Caco-2 (cell line): ENCODE results near the gene PRTN3. TPM values are rescaled to one million over a fixed set of nuclear protein-coding genes. Genes with fewer than 3 reads are reported as not detected.
A peak's percentile ranks its signal among the peaks of the same experiment; 100 is the strongest.

Experiments used
- BruUV-seq: library from RNA; stranded (reverse); fragments of 400-500 nt; replicated peaks from 2 replicates; lab custom pipeline; 2021; lab: Mats Ljungman, UMichigan
- CTCF ChIA-PET: fragments of 300-600 bp; sonication (Branson Sonifier 250); formaldehyde crosslinking; loops from one replicate; lab custom pipeline; 2022; ENCODE audit warnings: antibody characterized with exemption; lab: Charles Lee
- POLR2A ChIA-PET: fragments of 300-600 bp; sonication (Branson Sonifier 250); formaldehyde crosslinking; loops from one replicate; lab custom pipeline; 2022; ENCODE audit warnings: antibody characterized with exemption; lab: Charles Lee
- DNase-seq, 2 experiments: peaks; one replicate each; pipeline versions ENCODE4 v3.0.0 to v3.0.0-alpha.2; 2020 to 2022
- H3K27me3 ChIP-seq: replicated peaks from 2 replicates; pipeline ENCODE4 v1.6.0; 2011; ENCODE audit warnings: low read length; ENCODE audit not compliant: control insufficient read depth, insufficient read depth
- H3K36me3 ChIP-seq: 2 replicates; pipeline ENCODE4 v1.5.1; 2011; ENCODE audit warnings: low read length; ENCODE audit not compliant: control insufficient read depth, insufficient read depth
- H3K4me1 ChIP-seq: fragments of 250-450 bp; sonication (Bioruptor Pico); 2 replicates; pipeline ENCODE4 v1.5.1; 2020; ENCODE audit warnings: mild to moderate bottlenecking
- H3K4me3 ChIP-seq: 2 replicates; pipeline ENCODE4 v1.5.1; 2011; ENCODE audit warnings: low read depth, mild to moderate bottlenecking, control low read depth, low read length
- H3K9me3 ChIP-seq: fragments of 250-450 bp; sonication (Bioruptor Pico); 2 replicates; pipeline ENCODE4 v1.5.1; 2020; ENCODE audit warnings: mild to moderate bottlenecking, moderate library complexity
- H3K27ac Mint-ChIP-seq: one replicate; pipeline ENCODE4 v1.8.0; 2022; ENCODE audit warnings: mixed read lengths; ENCODE audit not compliant: unreplicated experiment
- H3K27me3 Mint-ChIP-seq: one replicate; pipeline ENCODE4 v1.8.0; 2022; ENCODE audit warnings: mixed read lengths; ENCODE audit not compliant: insufficient read depth, unreplicated experiment
- H3K36me3 Mint-ChIP-seq: one replicate; pipeline ENCODE4 v1.8.0; 2022; ENCODE audit warnings: mild to moderate bottlenecking, mixed read lengths; ENCODE audit not compliant: insufficient read depth, unreplicated experiment
- H3K4me1 Mint-ChIP-seq: one replicate; pipeline ENCODE4 v1.8.0; 2022; ENCODE audit warnings: low read depth, mixed read lengths; ENCODE audit not compliant: unreplicated experiment
- H3K4me3 Mint-ChIP-seq: one replicate; pipeline ENCODE4 v1.8.0; 2022; ENCODE audit warnings: mild to moderate bottlenecking, moderate library complexity, mixed read lengths; ENCODE audit not compliant: unreplicated experiment
- H3K9me3 Mint-ChIP-seq: one replicate; pipeline ENCODE4 v1.8.0; 2022; ENCODE audit warnings: mixed read lengths; ENCODE audit not compliant: unreplicated experiment
- CTCF ChIP-seq, 2 experiments: fragments of 200-600 bp in 1 of 2; IDR thresholded peaks; 1 replicate in 1 of 2; 2 replicates in 1 of 2; pipeline versions ENCODE4 v1.5.1 to v1.8.0; 2011 to 2022; ENCODE audit warnings: antibody characterized with exemption in 1 of 2, control low read depth in 1 of 2, inconsistent platforms in 1 of 2, low read depth in 1 of 2, low read length in 1 of 2, mild to moderate bottlenecking in 1 of 2, moderate library complexity in 1 of 2; ENCODE audit not compliant: insufficient read depth in 1 of 2, severe bottlenecking in 1 of 2, unreplicated experiment in 1 of 2
- intact Hi-C: fragments of 100-400 bp; cut with micrococcal nuclease; formaldehyde crosslinking; loops from one replicate; pipeline ENCODE4 v1.10.0; 2022; ENCODE audit not compliant: unreplicated experiment
- total RNA-seq: library from RNA; stranded (reverse); gene quantifications from 2 replicates; pipeline ENCODE4 v1.2.3, GENCODE V29; 2022

Gene PRTN3
- total RNA-seq, 1 experiment from 2014 or later: 0.29 TPM

- no TSS peak for BruUV-seq
- H3K27me3 Mint-ChIP-seq: no peaks in the 10 kb centered on the region
- H3K4me1 Mint-ChIP-seq: no peaks in the 10 kb centered on the region
- H3K27ac Mint-ChIP-seq: no peak overlapping the region
- no peaks in the 10 kb centered on the region for H3K27me3 ChIP-seq
- CTCF ChIA-PET: no interaction called here
- POLR2A ChIA-PET: no interaction called here
- H3K9me3 ChIP-seq: no peaks in the 10 kb centered on the region
- no peak for TF ChIP-seq CTCF (IDR thresholded peaks at IDR 0.05; ENCODE audit: insufficient read depth in 1 of 2, low read depth in 1 of 2, low read length in 1 of 2, severe bottlenecking in 1 of 2, unreplicated experiment in 1 of 2)
- H3K4me1 ChIP-seq: peaks cover 11% of the 10 kb centered on the region; the same call in 1 of the 2 replicates
- no peak overlapping the region for H3K4me3 Mint-ChIP-seq
- intact Hi-C loops: no loop called here
- H3K36me3 Mint-ChIP-seq: peaks cover 97% of the 10 kb centered on the region
- H3K9me3 Mint-ChIP-seq: no peaks in the 10 kb centered on the region
- peaks cover 18% of the 10 kb centered on the region for H3K36me3 ChIP-seq
- no peak for DNase-seq
- H3K4me3 ChIP-seq: no peak overlapping the region
Observed at GRCh38 chr19:805600-806550, 34.9 kb upstream of the PRTN3 start.

- Mint-ChIP-seq H3K36me3 (peaks cover 97% of the 10 kb centered on the region), H3K4me3 (no peak overlapping the region), H3K9me3 (no peaks in the 10 kb centered on the region), H3K27ac (no peak overlapping the region), H3K27me3 (no peaks in the 10 kb centered on the region), H3K4me1 (no peaks in the 10 kb centered on the region)
- Histone ChIP-seq H3K9me3 (no peaks in the 10 kb centered on the region), H3K27me3 (no peaks in the 10 kb centered on the region), H3K36me3 (peaks cover 12% of the 10 kb centered on the region), H3K4me1 (peaks cover under 1% of the 10 kb centered on the region; the same call in 1 of the 2 replicates), H3K4me3 (no peak overlapping the region)
- no peak for DNase-seq
- no peak for TF ChIP-seq CTCF (IDR thresholded peaks at IDR 0.05; ENCODE audit: insufficient read depth in 1 of 2, low read depth in 1 of 2, low read length in 1 of 2, severe bottlenecking in 1 of 2, unreplicated experiment in 1 of 2)
- POLR2A ChIA-PET: interaction anchor here (0.5 kb wide), 1 partner anchor 22 kb away, joined by 3 read pairs; no protein-coding TSS in a partner anchor
- intact Hi-C loops: no loop called here
- BruUV-seq: no TSS peak
- CTCF ChIA-PET: no interaction called here
Observed at GRCh38 chr19:806815-807421, 33.9 kb upstream of the PRTN3 start.

GRCh38 chr19:807627-808422 lies 33.0 kb upstream of the PRTN3 start:
- ChIA-PET CTCF (no interaction called here), POLR2A (interaction anchor here (0.6 kb wide), 1 partner anchor 265 kb away, joined by 5 read pairs; no protein-coding TSS in a partner anchor)
- no peaks in the 10 kb centered on the region for H3K27me3 Mint-ChIP-seq
- no peak for DNase-seq
- Histone ChIP-seq H3K27me3 (no peaks in the 10 kb centered on the region), H3K9me3 (no peaks in the 10 kb centered on the region), H3K36me3 (peaks cover 12% of the 10 kb centered on the region), H3K4me3 (no peak overlapping the region), H3K4me1 (no peaks in the 10 kb centered on the region)
- no peaks in the 10 kb centered on the region for H3K4me1 Mint-ChIP-seq
- intact Hi-C loops: no loop called here
- no peaks in the 10 kb centered on the region for H3K9me3 Mint-ChIP-seq
- H3K4me3 Mint-ChIP-seq: no peak overlapping the region
- peaks cover 91% of the 10 kb centered on the region for H3K36me3 Mint-ChIP-seq
- no peak for TF ChIP-seq CTCF (IDR thresholded peaks at IDR 0.05; ENCODE audit: insufficient read depth in 1 of 2, low read depth in 1 of 2, low read length in 1 of 2, severe bottlenecking in 1 of 2, unreplicated experiment in 1 of 2)
- peak overlapping the region; percentile 62 for H3K27ac Mint-ChIP-seq
- BruUV-seq: no TSS peak
